HG03457 (cell line): ENCODE data around the gene AFF1.

Source experiments
- ATAC-seq: cut with Tn5 transposase; IDR thresholded peaks from one replicate; pipeline ENCODE4 v1.9.1; 2021; ENCODE audit warnings: moderate number of reproducible peaks; ENCODE audit not compliant: unreplicated experiment

Gene AFF1

DNA sequence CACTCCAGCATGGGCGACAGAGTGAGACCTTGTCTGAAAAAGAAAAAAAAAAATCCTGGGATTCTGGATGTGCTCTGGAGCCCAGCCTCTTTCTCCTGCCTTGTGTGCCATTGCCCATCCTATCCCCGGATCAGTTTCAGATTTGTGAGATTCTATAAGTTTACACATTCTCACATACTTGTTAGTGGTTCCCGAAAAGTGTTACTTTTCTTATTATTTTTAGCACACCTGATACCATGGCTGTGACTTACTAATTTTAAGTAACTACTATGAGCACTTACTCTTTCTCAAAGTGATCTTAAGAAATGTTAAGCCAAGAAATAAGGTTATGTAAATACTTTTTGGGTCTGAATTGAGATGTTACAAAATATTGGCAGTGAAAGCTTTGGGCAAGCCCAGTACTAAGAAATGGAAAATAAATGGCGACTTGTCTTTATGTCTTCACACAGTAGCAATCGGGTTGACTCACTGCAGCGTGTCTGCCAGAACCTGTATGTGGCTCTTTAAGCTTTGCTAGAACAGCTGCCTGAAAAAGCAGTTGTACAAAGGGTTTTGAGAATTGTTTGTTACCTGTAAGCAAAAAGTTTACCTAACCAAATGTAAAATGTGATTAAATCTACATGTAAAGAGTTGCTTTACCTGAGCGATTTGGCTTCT, 166.9 kb downstream of the AFF1 start:
- no peak for ATAC-seq

DNA sequence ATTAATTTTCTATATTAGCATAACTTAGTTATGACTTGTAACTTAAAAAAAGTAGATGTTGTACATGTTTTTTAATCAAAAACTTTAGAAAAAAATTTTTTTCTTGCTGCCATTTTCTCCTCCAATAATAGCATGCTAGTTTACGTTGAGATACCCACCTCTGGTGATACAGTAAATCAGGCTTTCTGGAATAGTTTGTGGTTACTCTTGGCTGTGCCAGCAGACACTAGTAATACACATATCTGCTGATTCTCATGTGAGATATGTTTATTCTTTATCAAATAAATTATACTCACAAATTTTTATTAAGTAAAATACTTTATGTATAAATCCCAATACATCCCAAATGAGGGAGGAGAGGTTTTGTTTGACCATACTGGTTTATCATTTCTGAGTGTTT, 168.3 kb downstream of the AFF1 start:
- ATAC-seq: no peak

DNA sequence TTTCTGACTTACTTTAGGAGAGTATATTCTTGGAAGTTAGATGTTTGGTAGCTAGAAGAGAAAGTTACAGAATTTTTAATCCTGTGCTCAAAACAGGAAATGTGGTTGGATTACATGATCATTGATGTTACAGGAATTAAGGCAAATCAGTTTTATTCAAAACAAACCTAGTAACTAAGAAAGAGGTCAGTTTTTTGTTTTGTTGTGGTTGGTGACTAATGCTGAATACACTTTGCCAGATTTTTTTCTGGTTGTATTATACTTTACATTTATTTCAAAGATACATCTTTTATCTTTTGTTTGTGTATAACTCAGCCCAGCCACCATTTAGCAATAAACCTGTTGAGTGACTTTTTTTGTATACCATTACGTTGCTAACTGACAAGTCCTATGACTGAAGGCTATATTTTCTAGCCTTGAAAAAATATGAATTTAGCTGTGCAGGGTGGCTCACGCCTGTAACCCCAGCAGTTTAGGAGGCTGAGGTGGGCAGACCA, 168.9 kb downstream of the AFF1 start:
- ATAC-seq: no peak

GRCh38 chr4:87105101-87105845, 170.5 kb downstream of the AFF1 start:
- ATAC-seq: no peak

DNA sequence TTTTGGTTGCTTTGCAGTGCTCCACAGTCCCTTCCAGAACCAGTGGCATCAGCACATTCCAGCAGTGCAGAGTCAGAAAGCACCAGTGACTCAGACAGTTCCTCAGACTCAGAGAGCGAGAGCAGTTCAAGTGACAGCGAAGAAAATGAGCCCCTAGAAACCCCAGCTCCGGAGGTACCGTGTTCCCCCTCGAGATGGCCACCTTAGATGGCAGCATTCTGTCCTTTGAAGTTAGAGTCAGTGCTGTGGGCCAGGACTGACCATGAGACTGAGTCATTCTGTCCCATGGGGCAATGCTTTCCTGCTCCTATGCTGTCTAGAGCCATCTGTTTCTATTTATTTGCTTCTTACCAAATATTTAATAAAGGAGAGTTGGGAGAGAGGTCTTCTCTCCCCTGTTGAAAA, 173.3 kb downstream of the AFF1 start:
- no peak for ATAC-seq

DNA sequence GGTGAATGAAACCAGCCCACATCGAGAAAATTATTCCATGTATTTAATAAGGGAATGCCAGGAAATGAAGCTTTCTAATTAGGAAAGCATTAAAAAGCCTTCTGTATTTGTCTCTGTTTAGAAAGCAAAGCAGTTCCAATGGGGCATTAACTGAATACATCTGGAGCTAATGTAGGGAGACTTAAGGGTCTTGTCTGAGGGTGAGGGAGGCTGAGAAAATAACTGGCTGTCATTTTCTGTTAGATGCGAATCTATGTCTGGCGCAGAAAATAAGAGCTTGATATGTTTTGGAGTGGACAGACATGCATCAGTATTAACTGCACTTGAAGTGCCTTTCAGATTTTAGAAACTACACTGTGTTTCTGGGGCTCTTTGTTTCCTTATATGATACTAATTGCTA, 174.3 kb downstream of the AFF1 start:
- ATAC-seq: no peak

GRCh38 chr4:87109945-87110344, 175.1 kb downstream of the AFF1 start:
- no peak for ATAC-seq

DNA sequence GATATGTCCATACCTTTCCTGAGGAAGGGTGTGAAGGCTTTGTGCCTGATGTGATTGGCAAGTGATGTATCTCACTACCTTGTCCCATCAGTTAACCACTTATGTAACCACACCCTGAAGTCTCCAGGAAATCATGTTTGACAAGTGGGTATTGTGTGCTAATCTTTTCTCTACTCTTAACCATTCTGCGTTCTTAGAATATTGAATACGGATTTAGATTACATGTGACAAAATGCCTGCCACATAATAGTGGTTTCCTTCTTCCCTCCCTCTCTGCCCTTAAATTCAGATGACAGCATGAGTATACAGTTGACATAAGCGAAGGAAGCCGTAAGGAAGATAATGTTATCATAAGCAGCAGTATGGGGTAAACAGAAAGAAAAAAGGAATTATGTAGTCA, 177.3 kb downstream of the AFF1 start:
- ATAC-seq: no peak

GRCh38 chr4:87114245-87115062, 179.6 kb downstream of the AFF1 start:
- no peak for ATAC-seq

DNA sequence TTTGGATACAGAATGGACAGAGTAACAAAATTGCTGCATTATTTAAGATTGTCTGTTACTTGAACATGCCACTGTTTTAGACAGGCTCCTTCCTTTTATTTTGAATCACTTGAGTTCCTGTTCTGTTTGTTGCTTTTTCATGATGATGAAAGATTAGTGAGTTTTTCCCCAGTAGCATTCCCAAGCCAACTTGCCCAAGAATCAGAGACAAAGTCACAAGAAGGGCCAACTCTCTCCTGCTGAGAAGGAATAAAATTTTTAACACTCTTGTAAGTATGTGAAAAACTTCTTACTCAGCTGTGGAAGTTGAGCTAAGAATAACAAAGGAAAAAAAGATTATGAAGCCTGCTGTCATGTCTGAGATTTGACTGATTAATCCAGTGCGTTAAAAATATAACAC, 181.4 kb downstream of the AFF1 start:
- ATAC-seq: no peak

GRCh38 chr4:87117051-87117731, 182.4 kb downstream of the AFF1 start:
- no peak for ATAC-seq

DNA sequence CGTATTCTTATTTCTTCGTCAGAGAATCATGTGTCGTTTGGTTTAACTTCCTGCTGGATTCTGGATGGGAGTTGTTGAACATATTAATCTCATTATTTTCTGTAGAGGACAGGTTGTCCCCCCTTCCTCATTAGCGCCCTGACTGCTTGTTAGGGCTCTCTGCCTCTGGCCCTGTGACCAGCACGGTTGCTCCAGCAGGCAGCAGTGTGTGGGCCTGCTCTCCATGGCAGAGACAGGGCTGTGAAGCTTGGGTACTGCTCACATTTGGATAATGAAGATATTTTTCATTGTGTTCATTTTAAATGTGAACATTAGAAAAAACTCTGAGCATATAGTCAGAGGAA, 182.9 kb downstream of the AFF1 start:
- no peak for ATAC-seq

DNA sequence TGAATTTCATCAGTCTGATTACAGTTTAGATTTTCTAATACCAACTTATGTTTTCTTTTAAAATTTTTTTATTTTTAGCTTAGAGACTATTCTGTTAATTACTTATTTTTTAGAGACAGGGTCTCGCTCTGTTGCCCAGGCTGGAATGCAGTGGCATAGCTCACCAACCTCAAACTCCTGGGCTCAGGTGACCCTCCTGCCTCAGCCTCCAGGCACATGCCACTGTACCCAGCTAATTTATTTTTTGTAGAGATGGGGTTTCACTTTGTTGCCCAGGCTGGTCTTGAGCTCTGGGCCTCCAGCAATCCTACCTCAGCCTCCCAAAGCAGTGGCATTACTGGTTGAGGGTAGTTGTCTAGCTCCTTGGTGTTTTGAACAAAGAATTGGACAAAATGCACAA, 183.6 kb downstream of the AFF1 start:
- ATAC-seq: no peak

GRCh38 chr4:87118826-87119225, 184.0 kb downstream of the AFF1 start:
- ATAC-seq: no peak

DNA sequence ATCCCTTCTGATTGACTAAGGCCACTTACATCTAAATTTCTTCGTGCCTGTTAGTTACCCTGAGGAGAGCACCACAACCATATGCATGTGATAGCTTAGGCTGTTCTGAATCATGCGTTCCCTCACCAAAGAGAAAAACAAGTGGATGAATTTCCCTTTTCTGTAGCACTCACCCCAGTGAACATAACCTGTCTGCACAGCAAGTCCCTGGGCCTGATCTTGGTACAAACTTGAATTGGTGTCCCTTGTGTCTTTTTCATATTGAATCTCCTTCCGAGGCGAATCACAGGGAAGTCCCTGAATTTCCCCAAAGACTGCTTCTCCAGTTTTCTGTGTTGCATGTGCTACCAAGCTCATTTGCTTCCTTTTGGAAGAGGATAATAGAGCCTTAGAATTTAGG, 185.2 kb downstream of the AFF1 start:
- ATAC-seq: no peak

DNA sequence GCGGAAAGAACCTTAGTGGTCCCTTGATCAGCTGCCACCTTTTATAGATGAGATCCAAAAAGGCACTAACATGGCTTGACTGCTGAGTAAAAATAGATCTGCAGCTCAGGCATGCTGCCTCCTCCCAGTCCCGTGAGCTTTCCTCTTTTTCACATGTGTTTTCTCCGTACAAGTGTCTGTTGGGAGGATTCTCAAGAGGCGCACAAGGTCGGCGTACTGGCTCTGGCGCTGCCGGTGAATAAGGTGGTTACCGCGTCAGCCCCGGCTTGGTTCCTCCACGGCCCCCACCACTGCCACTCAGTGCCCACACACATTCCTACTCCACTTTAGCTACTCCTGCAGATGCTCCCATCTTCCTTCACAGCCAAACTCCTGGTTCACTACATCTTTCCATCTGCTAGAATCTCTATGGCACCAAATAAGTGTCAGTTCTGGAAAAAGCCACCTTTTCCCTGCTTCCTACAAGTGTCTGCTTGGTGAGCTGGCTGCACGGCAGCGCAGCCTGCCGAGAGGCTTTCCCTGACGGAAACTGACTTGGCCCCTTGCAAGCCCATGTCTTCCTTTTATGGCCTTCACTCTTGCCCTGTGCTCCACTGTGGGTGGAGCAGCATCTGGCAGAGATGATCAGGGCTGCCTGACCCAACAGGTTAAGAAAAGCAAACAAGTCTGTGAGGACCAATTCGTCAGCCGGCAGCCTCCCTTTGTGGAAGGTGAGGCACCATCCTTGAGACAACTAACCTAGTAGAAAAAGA, 185.8 kb downstream of the AFF1 start:
- no peak for ATAC-seq

DNA sequence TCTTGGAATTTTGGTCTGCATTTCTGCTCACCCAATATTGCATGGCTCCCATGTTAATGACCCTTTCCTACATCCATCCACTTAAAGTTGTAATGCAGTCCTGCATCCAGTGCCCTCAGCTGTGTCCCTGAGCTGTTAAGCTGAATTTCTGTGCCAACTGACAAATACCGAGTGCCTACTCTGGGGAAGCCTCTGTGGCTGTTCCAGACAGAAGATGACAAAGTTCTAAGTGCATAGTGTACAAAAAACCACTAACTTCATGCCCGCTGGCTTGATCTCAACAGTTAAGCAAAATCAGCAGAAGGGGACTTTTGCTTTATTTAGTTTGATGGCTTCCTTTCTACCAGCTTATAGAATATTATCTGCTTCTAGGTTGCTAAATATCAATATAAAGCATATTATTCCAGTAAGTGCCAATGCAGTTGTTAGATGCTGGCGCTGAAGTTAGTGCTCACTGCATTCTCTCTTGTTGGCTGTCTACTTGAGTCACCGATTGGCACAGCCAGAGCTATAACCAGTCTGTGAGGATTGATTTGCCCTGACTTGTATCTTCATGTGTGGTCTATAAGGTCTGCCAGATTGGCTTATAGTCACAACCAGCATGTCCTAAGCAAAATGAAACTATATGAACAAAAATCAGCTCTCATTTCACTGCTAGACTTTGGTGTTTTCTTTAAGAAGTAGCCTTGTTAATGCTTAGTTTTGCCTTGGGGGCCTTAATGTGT, 186.7 kb downstream of the AFF1 start:
- no peak for ATAC-seq

DNA sequence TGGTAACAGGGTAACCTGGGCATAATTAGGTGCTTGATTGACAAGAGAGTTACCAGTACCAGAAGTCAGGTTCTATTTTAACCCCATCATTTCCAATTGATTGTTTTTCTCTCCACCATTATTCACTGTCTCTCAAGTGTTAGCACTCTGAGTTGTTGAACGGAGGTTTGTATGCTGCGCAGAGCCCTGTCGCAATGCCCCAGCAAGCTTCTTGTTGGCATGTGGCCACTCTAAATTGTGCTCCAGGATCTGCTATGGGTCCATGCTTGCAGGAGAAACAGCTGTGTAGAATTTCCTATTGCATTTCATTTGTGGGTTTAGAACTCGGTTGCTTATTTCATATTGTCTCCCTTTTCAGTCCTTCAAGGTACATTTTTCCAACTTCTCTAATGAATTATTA, 187.4 kb downstream of the AFF1 start:
- no peak for ATAC-seq

- ATAC-seq: no peak
Measured at GRCh38 chr4:87126056-87126455, 191.2 kb downstream of the AFF1 start.
